Stomach smooth muscle (tissue), 2 donors: ENCODE results near the gene DZIP1.

Experiments
- H3K27ac ChIP-seq: one replicate; pipeline ENCODE4 v1.7.0; 2013; ENCODE audit warnings: mild to moderate bottlenecking, low read length, inconsistent platforms
- H3K27me3 ChIP-seq, 2 donors: one replicate each; pipeline ENCODE4 v1.7.0; 2013; ENCODE audit warnings: low read length in 2 of 2; ENCODE audit not compliant: insufficient read depth in 2 of 2, control insufficient read depth in 1 of 2
- H3K36me3 ChIP-seq, 2 donors: one replicate each; pipeline ENCODE4 v1.7.0; 2013; ENCODE audit warnings: low read length in 2 of 2; ENCODE audit not compliant: control insufficient read depth in 2 of 2, insufficient read depth in 2 of 2
- H3K4me1 ChIP-seq: one replicate; pipeline ENCODE4 v1.7.0; 2013; ENCODE audit warnings: low read length; ENCODE audit not compliant: control insufficient read depth, insufficient read depth
- H3K4me3 ChIP-seq, 2 donors: one replicate each; pipeline ENCODE4 v1.7.0; 2013; ENCODE audit warnings: low read length in 2 of 2
- H3K9ac ChIP-seq, 2 donors: one replicate each; pipeline ENCODE4 v1.7.0; 2013; ENCODE audit warnings: low read length in 2 of 2, mild to moderate bottlenecking in 1 of 2
- H3K9me3 ChIP-seq, 2 donors: one replicate each; pipeline ENCODE4 v1.7.0; 2013; ENCODE audit warnings: low read length in 2 of 2; ENCODE audit not compliant: control insufficient read depth in 2 of 2
- donor health status: healthy.
- donor health status: Pancreatic carcinoma.

Gene DZIP1

DNA sequence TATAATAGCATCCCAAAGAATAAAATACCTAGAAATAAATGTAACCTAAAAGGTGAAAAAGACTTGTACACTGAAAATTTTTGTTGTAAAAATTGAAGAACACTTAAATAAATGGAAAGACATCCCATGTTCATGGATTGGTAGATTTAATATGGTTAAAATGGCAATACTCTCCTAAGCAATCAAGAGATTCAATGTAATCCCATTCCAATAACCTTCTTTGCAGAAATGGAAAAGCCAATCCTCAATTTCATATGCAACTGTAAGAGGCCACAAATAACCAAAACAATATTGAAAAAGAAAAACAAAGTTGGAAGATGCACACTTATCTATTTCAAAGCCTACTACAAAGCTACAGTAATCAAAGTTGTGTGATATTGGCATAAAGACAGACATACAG, 17.7 kb downstream of the DZIP1 start:
- H3K27ac ChIP-seq, result no peak overlapping the region
- peaks cover 37 to 43% of the 10 kb centered on the region in 2 donors for H3K36me3 ChIP-seq
- H3K4me1 ChIP-seq, result no peaks in the 10 kb centered on the region
- H3K4me3 ChIP-seq, result no peak overlapping the region
- no peaks in the 10 kb centered on the region for H3K27me3 ChIP-seq
- no peak overlapping the region for H3K9ac ChIP-seq
- H3K9me3 ChIP-seq, result no peaks in the 10 kb centered on the region

DNA sequence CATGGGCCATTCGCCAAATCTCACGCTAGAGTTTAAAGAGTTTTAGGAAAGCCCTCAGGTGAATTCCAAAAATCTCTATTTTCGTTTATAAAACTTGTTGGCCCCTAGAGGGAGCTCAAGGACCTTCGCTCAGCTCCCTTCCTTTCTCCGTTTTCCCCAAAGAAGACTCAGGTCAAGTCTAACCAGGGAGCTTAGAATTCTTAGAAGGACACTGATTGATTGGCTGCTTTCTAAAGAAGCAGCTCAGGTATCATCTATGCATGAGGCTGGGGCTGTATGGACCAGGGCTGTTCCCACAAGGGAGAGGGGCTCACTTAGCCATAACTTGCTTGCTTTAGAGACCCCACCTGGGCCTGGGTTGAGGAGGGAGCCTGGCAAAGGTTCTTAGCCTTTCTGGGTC, 20.5 kb downstream of the DZIP1 start:
- Histone ChIP-seq H3K4me3 (no peak overlapping the region), H3K4me1 (no peaks in the 10 kb centered on the region), H3K27ac (no peak overlapping the region), H3K9ac (no peak overlapping the region), H3K9me3 (no peaks in the 10 kb centered on the region), H3K27me3 (no peaks in the 10 kb centered on the region), H3K36me3 (peaks cover 29 to 32% of the 10 kb centered on the region in 2 donors)

DNA sequence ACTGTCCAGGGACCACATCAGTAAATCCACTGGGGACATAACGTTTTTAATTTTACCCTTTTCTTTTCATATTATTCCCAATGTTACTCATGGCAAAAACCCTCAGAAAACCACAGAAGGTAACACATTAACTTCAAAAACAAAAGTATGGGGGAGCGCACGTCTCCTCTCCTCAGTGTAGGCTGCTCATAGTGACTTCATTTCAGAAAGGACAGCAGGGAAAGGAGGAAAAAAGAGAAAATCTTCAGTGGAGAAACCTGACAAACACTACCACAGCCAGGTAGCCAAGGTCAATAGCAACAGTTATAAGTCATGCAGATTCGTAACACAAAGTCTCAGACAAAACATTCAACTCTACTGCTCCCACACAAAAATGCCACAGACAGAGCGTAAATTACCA, 21.4 kb downstream of the DZIP1 start:
- Histone ChIP-seq H3K27ac (no peak overlapping the region), H3K9me3 (no peaks in the 10 kb centered on the region), H3K36me3 (peaks cover 30 to 31% of the 10 kb centered on the region in 2 donors), H3K27me3 (no peaks in the 10 kb centered on the region), H3K4me1 (no peaks in the 10 kb centered on the region), H3K9ac (no peak overlapping the region), H3K4me3 (no peak overlapping the region)

DNA sequence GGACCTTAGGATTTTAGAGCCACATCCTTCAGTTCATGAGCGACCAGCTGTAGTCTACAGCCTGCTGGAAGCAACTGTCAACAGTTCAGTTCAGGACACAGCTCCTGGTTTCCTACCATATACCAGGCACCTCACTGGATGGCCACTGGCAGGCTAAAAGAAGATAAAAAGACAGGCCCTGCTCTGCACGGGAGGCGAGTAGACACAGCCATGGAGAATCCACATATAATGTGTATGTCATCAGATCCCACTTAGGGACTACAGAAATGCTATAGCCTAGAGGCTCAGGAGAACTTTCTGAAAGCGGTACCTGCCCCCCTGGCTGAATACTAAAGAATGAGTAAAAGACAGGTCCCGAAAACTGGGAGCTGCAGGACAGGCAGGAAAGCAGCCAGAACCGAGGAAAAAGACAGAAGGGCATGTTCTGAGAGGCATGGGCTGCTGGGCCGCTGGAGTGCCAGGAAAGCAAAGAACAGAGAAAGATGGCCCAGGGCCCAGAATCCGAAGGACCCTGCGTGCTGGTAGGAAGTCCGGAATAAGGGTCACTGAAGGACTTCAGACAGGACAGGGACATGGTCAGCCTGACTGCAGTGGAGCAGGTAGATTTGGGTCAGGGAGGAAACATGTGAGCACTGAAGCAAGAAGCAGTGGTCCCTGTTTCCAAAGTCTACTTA, 23.5 kb downstream of the DZIP1 start:
- H3K27ac ChIP-seq, result no peak overlapping the region
- H3K4me3 ChIP-seq, result no peak overlapping the region
- H3K27me3 ChIP-seq, result no peaks in the 10 kb centered on the region
- H3K36me3 ChIP-seq, result peaks cover 27 to 43% of the 10 kb centered on the region in 2 donors
- H3K9me3 ChIP-seq, result no peaks in the 10 kb centered on the region
- H3K4me1 ChIP-seq, result no peaks in the 10 kb centered on the region
- no peak overlapping the region for H3K9ac ChIP-seq

DNA sequence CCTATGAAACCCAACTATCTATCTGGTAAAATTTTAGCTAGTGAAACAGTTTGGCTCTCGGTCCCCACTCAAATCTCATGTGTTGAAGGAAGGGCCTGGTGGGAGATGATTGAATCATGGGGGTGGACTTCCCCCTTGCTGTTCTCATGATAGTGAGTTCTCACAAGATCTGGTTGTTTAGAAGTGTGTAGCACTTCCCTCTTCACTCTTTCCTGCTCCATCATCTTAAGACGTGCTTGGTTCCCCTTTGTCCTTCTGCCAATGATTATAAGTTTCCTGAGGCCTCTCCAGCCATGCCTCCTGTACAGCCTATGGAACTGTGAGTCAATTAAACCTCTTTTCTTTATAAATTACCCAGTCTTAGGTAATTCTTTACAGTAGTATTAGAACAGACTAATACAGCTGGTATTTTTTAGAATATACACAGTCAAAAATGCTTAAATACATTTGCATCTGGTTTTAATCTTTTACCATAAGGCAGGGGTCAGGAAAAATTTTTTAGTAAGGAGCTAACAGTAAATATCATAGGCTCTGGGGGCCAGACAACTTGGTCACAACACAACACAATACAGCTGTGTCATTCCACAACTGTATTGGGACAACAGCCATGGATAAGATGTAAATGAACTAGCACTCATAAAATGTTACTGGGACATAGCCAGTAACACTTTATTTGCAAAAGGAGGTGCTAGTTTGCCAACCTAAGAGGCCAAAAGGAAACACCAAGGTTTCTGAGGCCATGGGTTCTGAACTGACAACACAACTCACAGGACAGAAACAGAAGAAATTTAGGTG, 24.3 kb downstream of the DZIP1 start:
- Histone ChIP-seq H3K4me3 (no peak overlapping the region), H3K27me3 (no peaks in the 10 kb centered on the region), H3K9ac (no peak overlapping the region), H3K36me3 (peaks cover 31 to 49% of the 10 kb centered on the region in 2 donors), H3K27ac (no peak overlapping the region), H3K9me3 (no peaks in the 10 kb centered on the region), H3K4me1 (no peaks in the 10 kb centered on the region)

DNA sequence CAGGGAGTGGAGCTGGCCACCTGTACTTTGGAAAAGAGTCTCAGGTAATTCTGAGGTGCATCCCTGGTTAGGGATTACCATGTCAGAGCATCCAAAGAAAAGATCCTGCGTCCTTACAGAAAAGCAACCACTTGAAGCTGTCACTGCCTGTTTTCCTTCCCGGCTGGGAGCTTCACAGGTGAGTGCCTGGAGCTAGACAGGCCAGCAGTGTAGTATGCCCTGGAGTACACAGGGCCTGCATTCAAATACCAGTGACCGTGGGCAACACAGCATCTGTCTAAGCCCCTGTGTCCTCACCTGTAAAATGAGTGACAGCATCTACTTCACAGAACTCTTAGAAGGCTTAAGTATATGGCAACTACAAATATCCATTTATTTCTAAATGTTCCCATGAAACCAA, 29.0 kb downstream of the DZIP1 start:
- Histone ChIP-seq H3K36me3 (peaks cover 27 to 43% of the 10 kb centered on the region in 2 donors), H3K4me1 (no peaks in the 10 kb centered on the region), H3K9ac (no peak overlapping the region), H3K27ac (no peak overlapping the region), H3K9me3 (no peaks in the 10 kb centered on the region), H3K27me3 (no peaks in the 10 kb centered on the region), H3K4me3 (no peak overlapping the region)

DNA sequence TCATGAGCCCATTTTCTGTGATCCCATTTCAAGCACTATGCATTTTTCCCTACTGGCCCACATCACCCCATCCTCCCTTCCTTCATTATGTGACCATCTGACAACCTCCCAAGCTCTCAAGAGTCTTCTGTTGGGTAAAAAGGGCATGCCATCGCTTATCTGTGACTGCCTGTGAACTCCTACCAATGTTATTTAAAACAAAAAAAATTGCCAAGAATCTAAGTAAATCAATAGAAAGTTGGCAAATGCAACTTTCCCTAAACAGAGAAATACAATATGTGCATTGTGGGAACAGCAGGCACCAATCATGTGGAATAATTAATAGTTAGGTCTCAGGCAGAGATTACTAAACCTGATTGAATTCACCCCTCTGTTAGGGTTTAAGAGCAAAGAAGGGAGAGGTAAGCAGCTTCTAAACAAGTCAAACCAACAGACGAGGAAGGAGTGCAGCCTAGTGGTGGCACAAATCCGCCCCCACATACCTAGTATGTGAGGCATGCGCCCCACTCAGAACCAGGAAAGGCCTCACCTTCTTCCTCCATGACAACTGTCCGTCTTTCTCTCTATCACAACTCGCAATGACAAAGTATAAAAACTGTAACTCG, 29.8 kb downstream of the DZIP1 start:
- Histone ChIP-seq H3K27ac (no peak overlapping the region), H3K36me3 (peaks cover 26 to 37% of the 10 kb centered on the region in 2 donors), H3K4me3 (no peak overlapping the region), H3K4me1 (no peaks in the 10 kb centered on the region), H3K9ac (no peak overlapping the region), H3K9me3 (no peaks in the 10 kb centered on the region), H3K27me3 (no peaks in the 10 kb centered on the region)

DNA sequence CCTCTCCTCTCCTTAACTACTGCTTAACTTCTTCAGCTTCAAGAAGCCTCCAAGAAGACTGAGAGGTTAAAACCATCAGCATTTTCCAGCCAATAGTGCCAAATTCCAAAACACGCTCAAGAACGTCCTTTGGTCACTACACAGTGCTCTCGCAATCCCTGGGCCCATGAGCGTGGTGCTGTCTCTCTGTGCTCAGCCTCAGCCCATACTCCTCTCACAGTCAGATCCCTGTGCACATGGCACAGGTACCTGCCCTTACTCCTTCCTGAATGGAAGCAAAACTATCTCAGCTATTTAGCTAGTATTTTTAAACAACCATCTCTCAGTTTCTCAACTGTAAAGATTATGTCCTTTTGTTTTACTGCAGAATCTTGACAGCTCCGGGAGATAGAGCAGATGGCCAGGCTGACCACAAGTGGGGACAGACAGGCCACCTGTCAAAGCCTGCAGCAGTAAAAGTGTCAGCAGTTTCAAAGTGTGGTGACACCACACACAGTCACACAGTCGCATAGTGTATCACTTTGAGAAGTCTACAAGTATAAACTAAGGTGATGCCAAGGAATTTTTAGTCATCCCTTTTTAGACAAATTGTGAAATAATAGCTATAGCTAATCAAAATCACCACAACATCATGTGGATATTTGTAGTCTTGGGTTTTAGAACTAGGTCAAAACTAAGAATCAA, 35.7 kb downstream of the DZIP1 start:
- H3K27me3 ChIP-seq, result no peaks in the 10 kb centered on the region
- H3K4me1 ChIP-seq, result peaks cover 5% of the 10 kb centered on the region
- H3K27ac ChIP-seq, result no peak overlapping the region
- H3K4me3 ChIP-seq, result no peak overlapping the region
- H3K36me3 ChIP-seq, result peaks cover 9 to 16% of the 10 kb centered on the region in 2 donors
- H3K9me3 ChIP-seq, result no peaks in the 10 kb centered on the region
- no peak overlapping the region for H3K9ac ChIP-seq

DNA sequence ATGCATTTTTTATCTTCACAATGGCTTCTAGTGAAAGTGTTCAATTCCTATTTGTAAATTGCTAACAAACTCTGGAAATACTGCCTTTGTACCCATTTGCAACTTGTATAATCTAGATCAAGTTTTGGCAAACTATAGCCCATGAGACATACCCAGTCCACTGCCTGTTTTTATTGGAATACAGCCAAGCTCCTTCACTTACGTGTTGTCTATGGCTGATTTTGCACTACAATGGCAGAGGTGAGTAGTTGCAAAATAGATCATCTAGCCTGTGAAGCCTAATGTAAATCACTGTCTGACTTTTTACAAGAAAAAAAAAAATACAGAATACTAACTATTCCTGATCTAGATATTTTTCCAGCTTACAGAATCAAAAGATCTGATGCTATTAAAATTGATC, 37.1 kb downstream of the DZIP1 start:
- Histone ChIP-seq H3K9ac (no peak overlapping the region), H3K27ac (no peak overlapping the region)

DNA sequence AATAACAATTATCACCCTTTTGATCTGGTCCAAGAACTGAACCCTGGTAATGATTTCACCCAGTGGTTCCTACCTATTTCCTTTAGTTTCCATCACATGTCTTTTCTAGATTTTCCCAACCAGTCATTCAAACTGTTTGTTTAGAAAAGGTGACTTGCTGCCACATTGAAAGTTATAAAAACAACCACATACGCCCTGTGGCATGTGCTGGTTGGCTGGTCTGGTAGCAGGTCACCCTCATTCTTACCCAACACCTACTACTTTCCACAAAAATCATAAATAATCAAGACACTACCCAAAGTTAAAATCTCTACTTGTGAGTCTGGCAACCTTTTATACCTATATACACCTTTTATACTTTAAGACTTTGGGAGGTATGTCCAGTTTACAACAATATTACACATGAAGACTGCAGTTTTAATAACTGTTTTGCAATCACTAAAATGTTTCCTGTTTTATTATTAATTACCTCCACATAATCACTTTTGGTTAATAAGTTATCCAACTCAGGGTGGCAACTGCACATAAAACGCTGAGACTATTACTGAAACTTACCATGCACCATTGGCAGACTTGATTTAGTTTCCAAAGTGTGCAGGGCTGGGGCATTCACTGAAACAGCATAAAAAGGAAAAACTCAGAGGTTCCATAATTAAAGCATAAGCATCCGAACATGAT, 38.9 kb downstream of the DZIP1 start:
- Histone ChIP-seq H3K9ac (no peak overlapping the region), H3K9me3 (no peaks in the 10 kb centered on the region), H3K36me3 (peaks cover 16% of the 10 kb centered on the region in 2 donors), H3K4me1 (peaks cover 6% of the 10 kb centered on the region), H3K27ac (no peak overlapping the region), H3K27me3 (no peaks in the 10 kb centered on the region), H3K4me3 (no peak overlapping the region)

More for the DNA sequence above, 37.1 kb downstream of the DZIP1 start:
- no peak overlapping the region for H3K4me3 ChIP-seq
- peaks cover 6% of the 10 kb centered on the region for H3K4me1 ChIP-seq
- H3K9me3 ChIP-seq, result no peaks in the 10 kb centered on the region
- H3K36me3 ChIP-seq, result peaks cover 12 to 15% of the 10 kb centered on the region in 2 donors
- H3K27me3 ChIP-seq, result no peaks in the 10 kb centered on the region
